NCI-H748 treated with DMSO at 0.1 percent for 48 hours (cell line): ENCODE data around the gene FAXC.
A peak's percentile ranks its signal among the peaks of the same experiment; 100 is the strongest.
"Not testable (repeated sequence)": the region's sequence is repeated elsewhere in the genome, so short reads cannot be mapped to it uniquely, and the experiment has no call there.

ENCODE experiments used
- DNase-seq: peaks from one replicate; lab custom pipeline; 2025; lab: John Stamatoyannopoulos, UW

The FAXC gene

GRCh38 chr6:99341862-99342455 lies 7.5 kb downstream of the FAXC start:
- DNase-seq = no peak

DNA sequence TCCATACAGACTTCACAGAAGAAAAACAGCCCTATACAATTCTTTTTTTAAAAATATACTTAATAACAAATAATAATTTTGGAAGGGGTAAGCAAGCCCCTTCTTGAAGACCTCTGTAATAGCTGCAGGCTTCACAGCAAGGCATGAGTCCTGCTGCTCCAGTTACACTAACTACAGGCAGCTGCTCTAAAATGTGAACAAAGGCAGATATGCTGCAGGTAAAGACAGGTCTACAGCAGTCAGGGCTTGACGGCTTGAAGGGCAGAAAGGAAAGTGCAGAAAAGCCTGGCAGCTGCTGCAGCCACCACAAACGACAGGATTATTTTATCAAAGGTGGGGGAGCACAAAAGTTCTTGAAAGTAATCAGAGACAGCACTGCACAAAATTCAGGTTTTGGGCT lies 11.3 kb downstream of the FAXC start:
- no peak for DNase-seq

DNA sequence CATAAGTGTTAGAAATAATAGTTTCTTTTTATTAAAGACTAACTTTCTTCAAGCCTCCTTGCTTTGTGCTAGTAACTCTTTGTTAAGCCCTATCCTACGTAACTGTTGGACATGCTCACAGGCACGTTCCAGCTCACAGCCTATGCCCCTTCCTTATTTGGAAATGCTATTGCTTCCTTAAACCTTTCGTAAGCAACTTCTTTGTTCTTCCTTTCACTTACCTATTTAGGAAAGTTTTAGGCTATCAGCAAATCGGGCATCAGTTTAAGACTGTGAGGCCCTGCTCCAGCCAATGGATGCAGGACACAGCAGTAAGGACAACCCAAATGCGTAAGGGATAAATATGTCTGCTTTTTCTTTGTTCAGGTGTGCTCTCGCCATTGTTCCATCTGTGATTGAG lies 14.2 kb downstream of the FAXC start:
- DNase-seq = not testable (repeated sequence)

- peak; percentile 46 for DNase-seq
Observed at GRCh38 chr6:99334526-99335127, 14.8 kb downstream of the FAXC start.

DNA sequence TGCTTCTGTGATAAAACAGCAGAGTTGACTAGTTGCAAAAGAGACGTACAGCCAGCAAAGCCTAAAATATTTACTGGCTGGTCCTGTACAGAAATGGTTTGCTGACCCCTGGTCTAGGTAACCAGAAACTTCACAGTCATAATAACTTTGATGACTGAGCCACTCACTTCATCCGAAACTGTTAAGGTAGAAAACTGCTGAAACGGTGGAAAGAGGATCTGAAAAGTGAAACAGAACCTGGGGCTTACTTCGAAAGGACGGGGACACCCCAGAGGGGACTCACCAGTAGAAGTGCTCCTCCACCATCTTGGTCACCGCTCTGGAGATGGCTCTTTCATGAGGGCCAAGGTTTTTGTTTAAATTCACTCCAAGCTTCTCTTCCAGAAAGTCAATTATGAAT lies 16.4 kb downstream of the FAXC start:
- DNase-seq = no peak

DNA sequence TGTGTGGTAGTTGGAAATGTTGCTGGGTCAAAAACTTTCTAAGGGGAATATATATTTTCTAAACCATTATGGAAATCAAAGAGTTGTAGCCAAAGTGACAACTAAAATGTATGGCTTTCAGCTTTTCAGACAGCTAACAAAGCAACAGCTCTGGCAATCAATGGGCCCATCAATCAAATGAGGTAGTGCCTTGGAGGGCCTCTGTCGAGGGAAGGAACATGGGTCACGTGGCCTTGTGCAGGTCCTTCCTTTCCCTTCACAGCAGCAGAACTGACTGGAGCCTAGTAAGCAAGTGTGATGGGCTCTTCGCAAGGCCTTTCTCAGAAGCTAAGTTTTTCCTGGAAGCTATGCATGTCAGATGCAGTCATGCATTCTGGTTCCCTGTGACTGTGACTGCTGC lies 17.9 kb downstream of the FAXC start:
- DNase-seq = no peak

GRCh38 chr6:99330159-99330558 lies 19.3 kb downstream of the FAXC start:
- peak; percentile 24 for DNase-seq

DNA sequence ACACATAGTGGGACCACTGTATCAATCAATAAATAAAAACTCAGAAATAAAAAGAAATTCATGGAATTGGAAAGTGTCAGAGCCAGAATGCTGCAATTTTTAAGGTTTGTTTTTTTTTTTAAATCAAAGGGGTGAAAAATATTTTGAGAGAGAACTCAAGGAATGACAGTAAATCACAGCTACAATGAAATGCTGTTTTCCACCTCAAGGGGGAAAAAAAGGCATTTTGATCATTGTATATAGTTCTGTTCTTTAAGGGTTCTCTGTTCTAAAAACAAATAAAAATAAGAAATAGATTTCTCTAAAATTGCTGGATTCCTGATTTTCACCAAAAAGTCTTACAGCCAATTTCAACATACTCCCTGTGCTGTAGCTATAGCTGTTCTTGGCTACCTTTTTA lies 24.5 kb downstream of the FAXC start:
- DNase-seq = no peak

- DNase-seq = no peak
Observed at GRCh38 chr6:99318566-99318965, 30.9 kb downstream of the FAXC start.

GRCh38 chr6:99312354-99312753 lies 37.1 kb downstream of the FAXC start:
- DNase-seq = no peak

- no peak for DNase-seq
Observed at GRCh38 chr6:99310553-99310952, 38.9 kb downstream of the FAXC start.

- no peak for DNase-seq
Observed at GRCh38 chr6:99309557-99309956, 39.9 kb downstream of the FAXC start.

GRCh38 chr6:99308788-99309187 lies 40.7 kb downstream of the FAXC start:
- no peak for DNase-seq

DNA sequence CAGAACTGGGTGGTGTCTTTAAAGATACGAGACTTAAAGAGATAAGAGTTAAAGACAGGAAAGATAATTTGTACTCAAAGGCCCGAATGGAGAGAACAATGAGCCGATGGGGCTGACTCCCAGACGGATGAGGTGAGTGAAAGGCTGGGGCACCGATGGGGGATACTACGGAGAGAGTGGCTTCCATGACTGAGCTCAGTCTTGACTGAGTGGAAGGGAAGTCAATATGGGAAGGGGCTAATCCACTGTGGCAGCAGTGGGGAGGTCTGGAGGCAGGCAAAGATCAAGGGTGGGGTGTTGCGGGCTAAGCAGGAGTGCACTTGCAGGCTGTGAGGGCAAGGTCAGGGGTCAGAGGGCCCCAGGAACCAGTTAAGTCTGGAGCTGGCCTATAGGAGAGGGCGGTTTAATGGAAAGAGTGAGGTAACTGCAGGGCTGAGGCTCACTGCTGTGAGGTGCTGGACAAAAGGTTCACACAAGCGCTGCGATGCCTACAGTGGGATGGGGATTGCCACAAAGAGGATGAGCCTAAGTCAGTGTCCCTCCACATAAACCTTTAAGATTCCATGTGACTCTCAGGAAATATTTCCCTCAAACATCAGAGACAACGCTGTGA lies 42.1 kb downstream of the FAXC start:
- no peak for DNase-seq

- no peak for DNase-seq
Observed at GRCh38 chr6:99306341-99306740, 43.1 kb downstream of the FAXC start.

DNA sequence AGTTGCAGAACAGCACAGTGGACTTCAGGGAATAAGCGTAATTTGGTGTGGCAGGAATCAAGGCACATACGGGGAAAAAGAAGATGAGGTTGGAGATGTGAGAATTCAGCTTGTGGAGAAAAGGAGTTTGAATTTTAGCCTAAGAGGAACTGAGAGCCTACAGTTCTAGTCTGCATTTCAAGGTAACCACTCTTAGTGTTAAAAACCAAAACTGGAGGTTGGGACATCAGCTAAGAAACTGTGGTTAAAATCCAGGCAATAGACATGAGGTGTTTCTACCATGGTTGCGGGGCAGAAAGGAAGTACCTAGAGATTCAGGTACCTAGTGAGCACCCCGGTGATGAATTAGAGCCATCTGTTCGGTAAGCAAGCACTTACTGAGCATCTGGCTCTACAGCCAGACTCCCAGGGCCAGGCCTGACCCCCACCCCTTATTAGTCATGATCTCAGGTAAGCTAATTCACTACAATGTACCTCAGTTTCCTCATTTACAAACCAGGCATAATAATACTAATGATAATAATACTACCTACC lies 44.4 kb downstream of the FAXC start:
- no peak for DNase-seq

- DNase-seq = no peak
Observed at GRCh38 chr6:99297415-99297814, 52.1 kb downstream of the FAXC start.

DNA sequence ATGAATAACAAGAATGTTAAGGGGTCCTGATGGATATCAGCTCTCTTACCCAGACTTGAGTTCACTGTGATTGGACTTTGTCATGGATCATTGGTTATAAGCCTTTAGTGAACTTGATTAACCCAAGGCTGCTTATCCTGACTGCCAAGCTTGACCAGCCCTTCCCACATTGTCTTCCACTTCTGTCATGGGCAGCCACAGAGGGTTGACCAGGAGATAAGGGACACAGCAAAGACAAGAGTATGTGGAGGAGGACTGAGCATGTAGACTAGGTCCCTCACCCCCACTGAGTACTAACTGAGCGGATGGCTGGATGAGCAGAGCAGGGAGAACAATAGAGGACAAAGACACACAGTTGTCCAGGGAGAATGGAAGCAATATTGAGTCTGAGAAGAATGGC lies 52.5 kb downstream of the FAXC start:
- no peak for DNase-seq

DNA sequence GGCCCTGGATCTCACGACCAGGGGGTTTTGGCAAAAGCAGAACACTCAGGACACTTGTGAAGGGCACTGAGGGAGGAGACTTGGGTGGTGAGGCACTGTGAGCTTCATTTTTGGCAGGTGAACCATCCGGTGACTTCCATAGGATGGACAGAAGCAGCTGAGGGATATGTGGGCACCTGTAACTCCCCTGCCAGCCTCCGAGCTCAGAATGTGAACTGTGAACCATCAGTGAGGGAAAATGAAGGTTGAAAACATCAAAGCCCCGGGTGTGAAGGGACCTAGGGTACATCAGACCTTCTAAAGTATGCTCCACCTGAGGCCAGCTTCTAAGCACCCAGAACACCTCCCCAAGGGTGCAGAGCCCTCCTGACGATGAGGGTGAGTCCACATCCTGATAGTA lies 53.2 kb downstream of the FAXC start:
- no peak for DNase-seq

GRCh38 chr6:99295276-99295675 lies 54.2 kb downstream of the FAXC start:
- DNase-seq = no peak

DNA sequence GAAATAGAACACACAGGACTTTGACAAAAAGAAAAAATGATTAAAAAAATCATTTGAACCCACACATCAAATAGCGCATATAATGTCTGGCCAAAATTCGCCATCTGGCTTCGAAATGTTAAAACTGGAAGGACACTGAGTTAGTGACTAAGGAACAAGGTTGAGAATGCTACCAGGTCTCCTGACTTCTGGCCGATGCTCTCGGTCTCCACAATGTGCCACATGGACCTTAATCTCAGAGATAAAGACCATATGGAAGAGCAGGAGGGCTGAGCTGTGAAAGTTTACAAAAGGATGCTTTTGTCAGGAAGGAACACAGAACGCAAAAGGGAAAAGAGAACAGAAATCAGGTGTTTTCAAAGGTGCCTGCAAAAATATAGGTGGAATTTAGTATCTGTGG lies 54.7 kb downstream of the FAXC start:
- DNase-seq = no peak

- DNase-seq = no peak
Observed at GRCh38 chr6:99289701-99290100, 59.8 kb downstream of the FAXC start.

DNA sequence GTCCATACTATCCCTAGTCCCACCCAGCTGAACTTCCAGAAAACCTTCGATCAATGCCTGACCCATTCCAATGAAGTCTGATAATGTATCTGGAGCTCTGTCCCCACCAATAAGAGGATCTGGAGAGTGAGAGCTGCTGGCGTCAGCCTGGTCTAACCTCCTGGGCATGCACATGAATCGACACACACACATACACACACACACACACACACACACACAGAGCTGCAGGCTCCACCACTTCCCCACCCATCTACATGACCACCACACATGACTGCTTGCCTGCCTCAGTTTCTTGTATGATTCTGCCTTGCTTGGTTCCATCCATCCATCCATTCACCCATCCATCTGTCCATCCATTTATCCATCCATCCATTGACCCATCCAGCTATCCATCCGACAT lies 60.8 kb downstream of the FAXC start:
- DNase-seq = no peak

DNA sequence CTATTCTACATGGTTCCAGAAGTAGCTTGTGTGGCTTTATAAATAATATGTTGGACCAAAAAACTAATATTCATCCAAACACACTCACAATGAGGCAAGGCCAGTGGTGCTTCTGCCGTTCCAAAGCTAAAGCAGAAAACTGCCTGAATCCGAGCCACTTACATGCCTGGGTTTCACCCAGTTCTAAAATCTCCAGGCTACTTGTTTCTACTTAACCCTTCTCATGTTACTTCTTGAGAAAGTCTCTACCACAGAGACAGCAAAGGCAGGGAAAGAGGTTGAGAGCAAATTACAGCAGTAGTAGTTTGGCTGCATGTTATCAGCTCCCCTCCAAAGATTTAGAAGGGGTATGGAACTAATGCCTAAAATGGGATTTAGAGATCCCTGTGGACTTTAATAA lies 62.0 kb downstream of the FAXC start:
- DNase-seq = no peak
